H1 (cell line): ENCODE data around the gene PIGBOS1.

Source experiments
- BACH1 ChIP-seq: IDR thresholded peaks from 2 replicates; pipeline ENCODE4 v1.6.1; 2012; ENCODE audit warnings: low read length, improper control_type of control experiment
- CEBPB ChIP-seq: IDR thresholded peaks from 2 replicates; pipeline ENCODE4 v1.6.1; 2012; ENCODE audit warnings: low read depth, low read length
- HDAC2 ChIP-seq, 2 experiments: fragments of 300-600 bp in 1 of 2; sonication (generic) in 1 of 2; IDR thresholded peaks; 2 replicates each; pipeline ENCODE4 v1.6.1; 2011 to 2012; ENCODE audit warnings: low read depth in 2 of 2, low read length in 2 of 2, mild to moderate bottlenecking in 2 of 2, moderate library complexity in 2 of 2, borderline replicate concordance in 1 of 2, inconsistent platforms in 1 of 2
- POLR2A ChIP-seq, 2 experiments: IDR thresholded peaks; 1 replicate in 1 of 2; 2 replicates in 1 of 2; pipeline ENCODE4 v1.6.1; 2011; ENCODE audit warnings: low read depth in 2 of 2, low read length in 2 of 2, mild to moderate bottlenecking in 2 of 2; ENCODE audit errors: control extremely low read depth in 1 of 2
- POLR2AphosphoS5 ChIP-seq: IDR thresholded peaks from 2 replicates; pipeline ENCODE4 v1.6.1; 2011; ENCODE audit warnings: low read depth, low read length
- SIX5 ChIP-seq: IDR thresholded peaks from 2 replicates; pipeline ENCODE4 v1.6.1; 2011; ENCODE audit warnings: mild to moderate bottlenecking, low read depth, low read length
- SRF ChIP-seq: IDR thresholded peaks from 2 replicates; pipeline ENCODE4 v1.6.1; 2011; ENCODE audit warnings: mild to moderate bottlenecking, low read depth, low read length, moderate library complexity
- TEAD4 ChIP-seq: IDR thresholded peaks from 2 replicates; pipeline ENCODE4 v1.6.1; 2012; ENCODE audit warnings: low read depth, low read length, inconsistent platforms, mixed read lengths
- YY1 ChIP-seq: IDR thresholded peaks from 2 replicates; pipeline ENCODE4 v1.6.1; 2011; ENCODE audit warnings: low read depth, mild to moderate bottlenecking, low read length
- TF ChIP-seq, protein P1 (sequence below): IDR thresholded peaks from 2 replicates; pipeline ENCODE4 v1.6.1; 2011; ENCODE audit warnings: low read length, improper control_type of control experiment
- TF ChIP-seq, protein P2 (sequence below), 3 experiments: IDR thresholded peaks; 1 replicate in 2 of 3; 2 replicates in 1 of 3; pipeline versions ENCODE4 v1.5.1 to v1.6.1; 2011; ENCODE audit warnings: low read length in 3 of 3, mild to moderate bottlenecking in 3 of 3, inconsistent platforms in 2 of 3, low read depth in 1 of 3, moderate library complexity in 1 of 3; ENCODE audit not compliant: insufficient read depth in 1 of 3; ENCODE audit errors: control extremely low read depth in 1 of 3

DNA sequence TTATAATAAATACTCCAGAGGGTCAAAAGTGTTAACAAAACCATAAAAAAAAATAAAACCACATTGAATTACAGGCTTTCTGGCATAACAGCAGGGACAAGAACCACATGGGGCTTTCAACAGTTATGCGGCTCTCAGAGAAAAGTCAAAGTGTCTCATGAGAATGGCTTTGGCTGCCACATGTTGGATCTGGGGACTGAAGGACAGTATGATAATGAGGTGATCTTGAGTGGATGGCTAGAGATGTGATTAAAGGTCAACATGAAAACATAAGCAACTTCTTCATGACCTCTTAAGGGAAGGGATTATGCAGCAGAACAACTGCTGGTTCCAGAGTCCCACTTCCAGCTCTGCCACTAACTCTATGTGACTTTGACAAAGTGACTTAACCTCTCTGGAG is 34.5 kb downstream of the PIGBOS1 start:
- TF ChIP-seq YY1 (no peak), CEBPB (no peak), TEAD4 (no peak), POLR2A (IDR thresholded peaks at IDR 0.05; ENCODE audit: control extremely low read depth in 1 of 2, low read depth in 2 of 2, low read length in 2 of 2) (no peak), SIX5 (no peak), POLR2AphosphoS5 (no peak), HDAC2 (IDR thresholded peaks at IDR 0.05; ENCODE audit: borderline replicate concordance in 1 of 2, low read depth in 2 of 2, low read length in 2 of 2) (no peak), SRF (no peak), BACH1 (no peak)
- TF ChIP-seq, protein P1, sequence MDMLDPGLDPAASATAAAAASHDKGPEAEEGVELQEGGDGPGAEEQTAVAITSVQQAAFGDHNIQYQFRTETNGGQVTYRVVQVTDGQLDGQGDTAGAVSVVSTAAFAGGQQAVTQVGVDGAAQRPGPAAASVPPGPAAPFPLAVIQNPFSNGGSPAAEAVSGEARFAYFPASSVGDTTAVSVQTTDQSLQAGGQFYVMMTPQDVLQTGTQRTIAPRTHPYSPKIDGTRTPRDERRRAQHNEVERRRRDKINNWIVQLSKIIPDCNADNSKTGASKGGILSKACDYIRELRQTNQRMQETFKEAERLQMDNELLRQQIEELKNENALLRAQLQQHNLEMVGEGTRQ, result no peak
- TF ChIP-seq, protein P2, sequence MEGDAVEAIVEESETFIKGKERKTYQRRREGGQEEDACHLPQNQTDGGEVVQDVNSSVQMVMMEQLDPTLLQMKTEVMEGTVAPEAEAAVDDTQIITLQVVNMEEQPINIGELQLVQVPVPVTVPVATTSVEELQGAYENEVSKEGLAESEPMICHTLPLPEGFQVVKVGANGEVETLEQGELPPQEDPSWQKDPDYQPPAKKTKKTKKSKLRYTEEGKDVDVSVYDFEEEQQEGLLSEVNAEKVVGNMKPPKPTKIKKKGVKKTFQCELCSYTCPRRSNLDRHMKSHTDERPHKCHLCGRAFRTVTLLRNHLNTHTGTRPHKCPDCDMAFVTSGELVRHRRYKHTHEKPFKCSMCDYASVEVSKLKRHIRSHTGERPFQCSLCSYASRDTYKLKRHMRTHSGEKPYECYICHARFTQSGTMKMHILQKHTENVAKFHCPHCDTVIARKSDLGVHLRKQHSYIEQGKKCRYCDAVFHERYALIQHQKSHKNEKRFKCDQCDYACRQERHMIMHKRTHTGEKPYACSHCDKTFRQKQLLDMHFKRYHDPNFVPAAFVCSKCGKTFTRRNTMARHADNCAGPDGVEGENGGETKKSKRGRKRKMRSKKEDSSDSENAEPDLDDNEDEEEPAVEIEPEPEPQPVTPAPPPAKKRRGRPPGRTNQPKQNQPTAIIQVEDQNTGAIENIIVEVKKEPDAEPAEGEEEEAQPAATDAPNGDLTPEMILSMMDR (IDR thresholded peaks at IDR 0.05; ENCODE audit: control extremely low read depth in 1 of 3, insufficient read depth in 1 of 3, low read depth in 1 of 3, low read length in 3 of 3), result no peak
